Rectal smooth muscle tissue (tissue), 1 donor: Measurements from ENCODE around the gene GOSR2.

Source experiments
- H3K27ac ChIP-seq: one replicate; pipeline ENCODE4 v1.7.0; 2013; ENCODE audit warnings: low read depth, low read length, inconsistent platforms
- H3K27me3 ChIP-seq: one replicate; pipeline ENCODE4 v1.7.0; 2013; ENCODE audit warnings: low read length; ENCODE audit not compliant: control insufficient read depth, insufficient read depth
- H3K36me3 ChIP-seq: one replicate; pipeline ENCODE4 v1.7.0; 2013; ENCODE audit warnings: low read length; ENCODE audit not compliant: control insufficient read depth, insufficient read depth
- H3K4me1 ChIP-seq: one replicate; pipeline ENCODE4 v1.7.0; 2013; ENCODE audit warnings: low read length; ENCODE audit not compliant: control insufficient read depth, insufficient read depth
- H3K4me3 ChIP-seq: one replicate; pipeline ENCODE4 v1.7.0; 2013; ENCODE audit warnings: low read length
- H3K9ac ChIP-seq: one replicate; pipeline ENCODE4 v1.7.0; 2013; ENCODE audit warnings: low read length

GOSR2 gene

DNA sequence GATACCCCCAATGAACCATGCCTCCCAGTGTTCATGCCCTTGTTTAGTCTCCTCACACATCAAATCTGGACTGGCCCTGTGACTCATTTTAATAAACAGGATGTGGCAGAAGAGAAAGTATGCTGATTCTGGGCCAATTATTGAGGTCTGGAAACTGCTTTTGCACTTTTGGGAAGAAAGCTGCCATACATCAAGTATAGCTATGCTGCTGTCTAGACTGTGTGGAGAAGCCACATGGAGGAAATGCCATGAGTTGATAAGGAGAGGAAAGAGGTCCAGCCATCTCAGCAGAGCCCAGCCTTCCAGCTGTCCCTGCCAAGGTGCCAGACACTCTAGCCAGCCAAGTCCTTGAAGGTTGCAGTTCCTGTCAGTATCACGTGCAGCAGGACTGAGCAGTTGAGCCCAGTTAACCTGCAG lies 39.4 kb downstream of the GOSR2 start:
- H3K9ac ChIP-seq, result no peak overlapping the region
- H3K27ac ChIP-seq, result no peak overlapping the region
- no peaks in the 10 kb centered on the region for H3K4me1 ChIP-seq
- no peak overlapping the region for H3K4me3 ChIP-seq
- H3K36me3 ChIP-seq, result no peaks in the 10 kb centered on the region
- no peaks in the 10 kb centered on the region for H3K27me3 ChIP-seq

DNA sequence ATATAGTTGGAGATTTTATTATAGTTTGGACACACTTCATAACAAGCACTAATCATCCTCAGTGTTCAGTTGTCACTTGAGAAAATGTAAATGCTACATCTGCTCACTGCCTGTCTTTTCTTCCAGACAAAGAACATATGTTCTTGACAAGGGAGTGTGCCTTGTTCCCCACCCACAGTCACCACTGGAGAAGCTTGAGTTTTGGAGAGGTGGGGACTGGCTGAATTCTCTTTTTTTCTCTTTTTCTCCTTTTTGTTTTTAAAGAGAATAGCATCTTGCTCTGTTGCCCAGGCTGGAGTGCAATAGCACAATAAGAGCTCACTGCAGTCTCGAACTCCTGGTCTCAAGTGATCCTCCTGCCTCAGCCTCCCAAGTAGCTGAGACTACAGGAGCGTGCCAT lies 40.6 kb downstream of the GOSR2 start:
- H3K4me3 ChIP-seq, result no peak overlapping the region
- H3K36me3 ChIP-seq, result no peaks in the 10 kb centered on the region
- no peaks in the 10 kb centered on the region for H3K27me3 ChIP-seq
- no peak overlapping the region for H3K9ac ChIP-seq
- H3K27ac ChIP-seq, result no peak overlapping the region
- no peaks in the 10 kb centered on the region for H3K4me1 ChIP-seq

DNA sequence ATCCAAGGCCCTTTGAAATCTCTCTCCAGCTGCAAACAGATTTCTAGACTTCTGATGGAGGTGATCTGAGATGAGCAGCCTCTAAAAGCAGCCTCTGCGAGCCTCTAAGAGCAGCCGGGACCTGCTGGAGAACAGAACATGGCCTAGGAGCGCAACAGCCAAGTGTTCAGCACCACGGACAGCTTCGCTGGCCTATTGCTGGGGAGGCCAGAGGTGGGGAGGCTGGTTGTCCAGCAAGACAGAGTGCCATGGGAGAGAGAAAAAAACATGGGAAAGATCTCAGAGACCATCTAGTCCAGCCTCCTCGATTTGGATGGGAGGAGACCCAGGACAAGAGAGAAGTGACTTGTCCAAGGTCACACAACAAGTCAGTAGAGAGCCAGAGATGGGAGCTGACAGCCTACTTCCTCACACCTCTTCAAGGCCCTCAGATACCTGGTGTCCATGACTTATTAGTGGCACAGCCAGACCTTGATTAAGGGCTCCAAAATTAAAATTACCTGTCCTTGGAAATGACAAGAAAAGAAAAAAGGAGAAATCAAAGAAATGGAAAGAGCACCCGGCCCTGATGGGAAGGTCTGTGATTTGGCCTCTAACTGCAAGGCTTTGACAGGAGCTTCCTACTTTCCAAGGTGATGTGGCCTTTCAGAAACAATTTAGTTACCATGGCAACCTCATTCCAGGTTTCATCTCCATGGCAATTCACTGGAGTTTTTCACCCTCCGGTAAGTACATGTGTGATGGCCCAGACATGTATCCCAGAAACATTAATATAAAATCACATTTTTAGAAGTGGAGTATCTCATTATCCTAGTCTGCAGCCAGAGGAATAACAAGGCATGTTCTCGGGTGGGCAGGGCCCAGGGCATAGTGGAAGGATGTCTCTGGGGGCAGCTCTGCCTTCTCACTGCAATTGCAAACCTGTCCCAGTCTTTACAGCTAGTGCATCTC lies 41.6 kb downstream of the GOSR2 start:
- no peak overlapping the region for H3K9ac ChIP-seq
- H3K36me3 ChIP-seq, result no peaks in the 10 kb centered on the region
- H3K27ac ChIP-seq, result no peak overlapping the region
- H3K4me3 ChIP-seq, result no peak overlapping the region
- no peaks in the 10 kb centered on the region for H3K4me1 ChIP-seq
- no peaks in the 10 kb centered on the region for H3K27me3 ChIP-seq

DNA sequence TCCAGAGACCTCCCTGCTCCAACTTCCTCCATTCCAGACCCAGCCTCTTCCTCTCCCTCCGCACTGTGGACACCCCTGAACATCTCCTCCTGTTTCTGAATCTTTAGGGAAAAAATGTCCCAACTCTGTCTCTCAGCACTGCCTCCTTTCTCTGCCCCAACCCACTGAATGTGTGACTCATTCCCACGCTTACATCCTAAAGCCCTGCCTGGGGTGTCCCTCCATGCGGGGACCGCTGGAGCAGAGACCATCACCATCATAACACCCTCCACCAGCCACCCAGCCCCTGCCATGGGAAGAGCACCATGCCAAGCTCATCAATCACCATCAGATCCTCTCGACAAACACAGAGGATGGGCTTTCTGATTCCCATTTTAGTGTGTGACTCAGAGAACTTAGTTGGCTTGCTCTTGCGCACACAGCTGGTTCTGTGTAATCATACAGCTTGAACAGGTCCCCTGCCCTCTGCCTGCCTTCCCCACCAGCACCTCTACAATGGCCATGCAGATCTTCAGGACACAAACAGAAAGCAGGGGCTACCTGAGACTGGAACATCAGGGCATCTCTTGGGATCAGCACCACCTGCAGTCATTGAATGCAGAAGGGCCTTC lies 45.4 kb downstream of the GOSR2 start:
- Histone ChIP-seq H3K27ac (no peak overlapping the region), H3K27me3 (no peaks in the 10 kb centered on the region), H3K36me3 (no peaks in the 10 kb centered on the region), H3K9ac (no peak overlapping the region), H3K4me3 (no peak overlapping the region), H3K4me1 (no peaks in the 10 kb centered on the region)

DNA sequence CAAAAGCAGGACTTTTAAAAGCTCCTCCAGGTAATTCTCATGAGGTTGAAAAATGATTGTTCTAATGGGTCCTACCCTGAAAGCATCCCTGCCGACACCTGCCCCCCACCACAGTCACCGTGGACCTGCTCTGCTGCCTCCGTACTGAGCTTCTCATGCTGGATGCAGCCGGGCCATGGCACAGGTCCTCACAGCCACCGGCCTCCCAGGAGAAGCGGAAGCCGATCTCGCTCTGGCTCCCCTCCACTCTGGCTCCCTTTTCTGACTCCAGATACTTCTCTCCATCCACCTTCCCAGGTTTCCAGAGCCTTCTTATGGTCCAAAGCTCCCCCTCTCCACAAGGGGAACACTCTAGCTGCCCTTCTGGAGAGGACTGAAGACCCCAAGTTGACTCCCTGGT lies 45.9 kb downstream of the GOSR2 start:
- H3K36me3 ChIP-seq, result no peaks in the 10 kb centered on the region
- no peaks in the 10 kb centered on the region for H3K27me3 ChIP-seq
- H3K4me1 ChIP-seq, result no peaks in the 10 kb centered on the region
- H3K27ac ChIP-seq, result no peak overlapping the region
- no peak overlapping the region for H3K9ac ChIP-seq
- no peak overlapping the region for H3K4me3 ChIP-seq

DNA sequence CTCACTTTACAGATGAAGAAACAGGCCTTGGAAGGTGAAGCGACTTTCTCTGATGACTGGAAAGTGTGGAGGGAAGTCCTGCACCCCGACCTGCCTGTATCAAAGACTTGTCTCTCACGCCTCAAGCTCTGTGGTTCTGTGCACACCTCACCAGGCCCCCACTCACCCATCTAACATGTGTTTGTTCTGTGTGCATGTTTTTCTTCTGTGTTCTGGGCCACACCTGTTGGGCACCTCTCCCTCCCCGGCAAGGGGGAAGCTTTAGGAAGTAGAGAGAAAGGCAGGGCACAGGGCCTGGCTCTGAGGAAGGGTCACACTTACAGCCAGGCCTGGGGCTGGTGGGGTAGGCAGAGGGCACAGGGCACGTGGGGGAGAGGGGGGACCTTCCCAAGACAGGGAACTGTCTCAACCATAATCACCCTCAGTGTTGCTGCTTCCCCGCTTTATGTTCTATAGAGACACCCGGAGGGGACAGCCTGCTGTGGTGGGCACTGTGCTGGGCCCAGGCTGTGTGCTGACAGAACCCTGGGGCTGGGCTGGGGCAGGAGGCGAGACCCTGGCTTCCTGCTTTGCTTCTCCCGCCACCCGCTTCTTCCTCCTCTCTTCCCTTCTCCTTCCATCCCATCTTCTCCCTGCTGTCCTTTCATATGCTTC lies 48.8 kb downstream of the GOSR2 start:
- H3K9ac ChIP-seq, result no peak overlapping the region
- no peak overlapping the region for H3K4me3 ChIP-seq
- H3K4me1 ChIP-seq, result no peaks in the 10 kb centered on the region
- H3K27ac ChIP-seq, result no peak overlapping the region
- H3K36me3 ChIP-seq, result no peaks in the 10 kb centered on the region
- no peaks in the 10 kb centered on the region for H3K27me3 ChIP-seq

DNA sequence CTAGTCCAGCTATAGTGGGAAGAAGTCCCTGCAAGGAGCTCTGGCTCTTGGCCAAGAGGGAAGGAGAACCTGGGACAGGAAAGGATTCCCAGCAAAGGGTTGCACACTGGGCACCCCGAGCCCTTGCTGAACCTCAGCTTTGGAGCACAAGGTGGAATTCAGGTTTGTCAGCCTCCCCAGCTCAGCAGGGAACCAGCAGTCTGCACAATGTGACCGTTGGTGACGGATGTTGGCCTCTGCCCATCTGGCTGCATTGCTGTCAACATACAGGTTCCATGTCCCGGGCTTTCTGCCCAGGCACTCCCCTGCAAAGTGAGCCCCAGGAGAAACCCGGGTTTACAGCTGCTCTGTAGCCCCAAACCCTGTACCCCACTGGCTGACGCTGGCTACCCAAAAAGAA lies 49.4 kb downstream of the GOSR2 start:
- Histone ChIP-seq H3K4me3 (no peak overlapping the region), H3K36me3 (no peaks in the 10 kb centered on the region), H3K9ac (no peak overlapping the region), H3K27ac (no peak overlapping the region), H3K27me3 (no peaks in the 10 kb centered on the region), H3K4me1 (no peaks in the 10 kb centered on the region)

DNA sequence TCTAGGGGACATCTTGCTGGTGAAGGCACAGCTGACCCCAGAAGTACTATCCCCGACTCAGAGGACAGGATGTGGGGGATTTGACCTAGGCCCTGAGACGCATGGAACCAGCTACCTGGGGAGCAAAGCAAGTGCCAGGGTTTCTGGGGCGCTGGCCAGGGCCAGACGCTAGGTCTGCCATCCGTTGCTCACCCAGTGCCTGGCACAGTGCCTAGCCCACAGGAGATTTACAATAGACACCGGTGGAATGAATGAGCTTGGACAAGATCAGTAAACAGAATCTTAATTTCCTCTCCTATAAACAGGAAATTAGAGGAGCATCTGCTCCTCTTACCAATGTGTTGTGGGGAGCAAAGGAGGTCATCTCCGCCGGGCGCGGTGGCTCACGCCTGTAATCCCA lies 51.1 kb downstream of the GOSR2 start:
- no peak overlapping the region for H3K27ac ChIP-seq
- H3K4me3 ChIP-seq, result no peak overlapping the region

DNA sequence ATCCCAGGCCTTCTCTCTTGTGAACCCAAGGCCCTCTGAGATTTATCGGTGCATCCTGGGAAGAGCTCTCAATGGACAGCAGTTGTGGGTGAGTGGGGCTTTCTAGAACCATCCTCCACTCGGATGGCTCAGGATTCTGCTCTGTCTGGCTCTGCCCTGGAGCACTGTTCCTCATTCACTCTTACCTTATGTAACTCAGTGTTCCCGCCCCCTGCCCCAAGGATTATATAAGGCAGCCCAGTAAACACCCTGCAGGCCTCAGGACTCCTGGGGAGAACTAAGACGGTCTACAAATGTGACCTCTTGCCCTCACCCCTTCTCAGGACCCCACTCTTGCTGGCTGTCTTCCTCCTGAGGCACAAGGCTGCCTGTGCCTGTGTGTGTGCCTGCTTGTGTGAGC lies 52.3 kb downstream of the GOSR2 start:
- Histone ChIP-seq H3K36me3 (no peaks in the 10 kb centered on the region), H3K27ac (no peak overlapping the region), H3K27me3 (peaks cover 17% of the 10 kb centered on the region), H3K4me3 (no peak overlapping the region), H3K4me1 (no peaks in the 10 kb centered on the region), H3K9ac (no peak overlapping the region)

More for the DNA sequence above, 51.1 kb downstream of the GOSR2 start:
- Histone ChIP-seq H3K27me3 (peaks cover 13% of the 10 kb centered on the region), H3K4me1 (no peaks in the 10 kb centered on the region), H3K36me3 (no peaks in the 10 kb centered on the region), H3K9ac (no peak overlapping the region)

DNA sequence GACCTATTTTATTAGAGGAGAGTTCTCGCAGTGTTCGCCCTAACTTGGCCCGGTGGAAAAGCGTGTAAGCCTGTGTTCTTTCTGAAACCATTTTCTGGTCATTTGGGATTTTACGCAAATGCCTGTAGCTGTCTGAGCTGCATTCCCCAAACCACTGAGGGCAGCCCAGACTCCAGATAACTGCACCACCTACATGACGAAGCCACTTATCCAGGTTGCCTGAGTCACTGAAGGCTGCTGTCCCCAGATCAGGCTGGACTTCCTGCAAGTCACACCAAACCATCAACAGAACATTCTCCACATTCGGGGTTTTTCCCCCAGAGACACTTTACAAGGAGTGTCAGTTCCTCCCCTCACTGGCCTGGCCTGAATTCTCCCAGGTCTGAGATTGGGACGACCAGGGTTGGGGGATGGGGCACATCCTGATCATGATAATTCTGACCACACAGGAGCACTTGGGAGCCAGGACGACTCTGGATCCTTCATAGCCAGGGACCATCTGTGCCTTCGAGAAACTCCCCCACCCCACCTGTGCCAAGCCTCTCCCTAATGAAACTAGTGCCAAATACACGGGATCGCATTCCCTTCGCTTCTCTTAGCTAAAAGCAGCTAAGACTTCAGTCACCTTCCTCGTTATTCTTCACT lies 53.8 kb downstream of the GOSR2 start:
- Histone ChIP-seq H3K36me3 (no peaks in the 10 kb centered on the region), H3K4me1 (no peaks in the 10 kb centered on the region), H3K9ac (no peak overlapping the region), H3K4me3 (no peak overlapping the region), H3K27ac (no peak overlapping the region), H3K27me3 (peaks cover 17% of the 10 kb centered on the region)

DNA sequence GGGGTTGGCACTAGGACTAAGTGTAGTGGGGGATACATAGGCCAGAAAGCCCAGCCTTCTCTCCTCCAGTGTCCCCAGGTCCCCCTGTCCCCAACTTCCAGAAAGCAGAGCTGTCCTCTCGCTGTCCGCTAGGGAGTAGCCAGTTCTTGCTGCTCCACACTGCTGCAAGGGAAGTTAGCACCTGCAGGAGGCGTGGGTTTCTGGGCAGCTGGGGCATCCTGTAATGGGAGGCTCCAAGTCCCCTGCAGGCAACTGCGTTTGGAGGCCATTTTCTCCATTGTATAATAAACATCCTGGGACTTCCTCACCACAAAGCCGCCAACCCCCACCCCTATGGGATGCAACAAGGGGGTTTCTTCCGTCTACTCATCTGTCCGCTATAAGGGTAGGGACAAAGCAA lies 54.4 kb downstream of the GOSR2 start:
- no peak overlapping the region for H3K4me3 ChIP-seq
- peaks cover 17% of the 10 kb centered on the region for H3K27me3 ChIP-seq
- no peak overlapping the region for H3K9ac ChIP-seq

DNA sequence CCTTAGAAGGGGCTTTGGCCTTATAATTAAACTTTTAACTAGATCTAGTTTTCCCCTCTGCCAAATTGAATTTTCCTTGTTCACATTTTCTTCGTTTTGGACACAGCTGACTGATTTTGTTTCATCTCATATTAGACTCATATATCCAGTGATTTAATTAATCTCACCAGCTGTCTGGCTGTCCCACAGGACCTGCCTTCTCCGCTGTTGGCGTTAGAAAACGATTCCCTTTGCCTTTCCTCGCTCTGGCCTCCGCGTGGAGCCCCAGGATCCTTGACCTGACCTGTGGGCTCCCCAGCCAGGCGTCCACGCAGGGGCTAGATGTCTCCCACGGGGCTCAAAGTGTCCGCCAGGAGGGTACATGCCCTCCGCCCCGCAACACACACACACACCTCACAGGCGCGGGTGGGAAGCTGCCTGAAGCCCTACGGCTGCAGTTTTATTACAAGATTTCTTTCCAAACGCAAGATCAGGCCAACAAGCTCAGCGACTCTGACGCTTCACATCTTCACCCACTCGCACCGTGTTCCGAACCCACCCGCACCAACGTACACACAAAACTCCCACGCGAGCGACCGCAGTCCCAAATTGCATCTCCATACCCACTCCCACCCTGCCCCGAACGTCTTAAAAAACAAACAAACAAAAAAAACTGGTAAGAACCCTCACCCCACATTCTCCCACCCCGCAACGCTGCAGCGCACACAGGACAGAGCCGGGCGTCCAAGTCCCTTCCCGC lies 55.0 kb downstream of the GOSR2 start:
- Histone ChIP-seq H3K27me3 (peaks cover 17% of the 10 kb centered on the region), H3K9ac (no peak overlapping the region), H3K36me3 (no peaks in the 10 kb centered on the region), H3K4me3 (peak overlapping the region; percentile 57), H3K27ac (no peak overlapping the region), H3K4me1 (no peaks in the 10 kb centered on the region)

More for the DNA sequence above, 54.4 kb downstream of the GOSR2 start:
- H3K27ac ChIP-seq, result no peak overlapping the region
- no peaks in the 10 kb centered on the region for H3K36me3 ChIP-seq
- H3K4me1 ChIP-seq, result no peaks in the 10 kb centered on the region
